PC-9 (cell line): ENCODE measurements around the gene MELK. TPM values are rescaled to one million over a fixed set of nuclear protein-coding genes. Genes with fewer than 3 reads are reported as not detected.

ENCODE experiments used
- BruUV-seq: library from RNA; stranded (reverse); fragments of 400-500 nt; replicated peaks from 2 replicates; lab custom pipeline; 2021; lab: Mats Ljungman, UMichigan
- CTCF ChIA-PET: fragments of 300-600 bp; sonication (Branson Sonifier 250); formaldehyde crosslinking; loops from one replicate; lab custom pipeline; 2022; ENCODE audit warnings: antibody characterized with exemption; lab: Charles Lee
- POLR2A ChIA-PET: fragments of 300-600 bp; sonication (Branson Sonifier 250); formaldehyde crosslinking; loops from one replicate; lab custom pipeline; 2022; ENCODE audit warnings: antibody characterized with exemption; ENCODE audit not compliant: unreplicated experiment; lab: Charles Lee
- DNase-seq, 2 experiments: peaks; one replicate each; pipeline versions ENCODE4 v3.0.0 to v3.0.0-alpha.2; 2015 to 2022; ENCODE audit warnings: mixed read lengths in 1 of 2
- H2AFZ ChIP-seq: fragments of 200-600 bp; sonication (generic); 2 replicates; pipeline ENCODE4 v1.8.1; 2017; ENCODE audit warnings: antibody characterized with exemption
- H3F3A ChIP-seq: fragments of 200-600 bp; sonication (generic); 2 replicates; pipeline ENCODE4 v1.8.1; 2017; ENCODE audit warnings: antibody characterized with exemption, mild to moderate bottlenecking, low read depth; ENCODE audit not compliant: insufficient read depth
- H3K27ac ChIP-seq: fragments of 200-600 bp; sonication (generic); 2 replicates; pipeline ENCODE4 v1.6.1; 2016; ENCODE audit warnings: mixed run types
- H3K27me3 ChIP-seq: fragments of 200-600 bp; sonication (generic); 2 replicates; pipeline ENCODE4 v1.6.1; 2016; ENCODE audit warnings: low read depth, mixed run types; ENCODE audit not compliant: insufficient read depth
- H3K36me3 ChIP-seq: fragments of 200-600 bp; sonication (generic); 2 replicates; pipeline ENCODE4 v1.6.1; 2016; ENCODE audit warnings: low read depth, mixed run types
- H3K4me1 ChIP-seq: fragments of 200-600 bp; sonication (generic); replicated peaks from 2 replicates; pipeline ENCODE4 v1.6.1; 2016; ENCODE audit warnings: mixed run types; ENCODE audit not compliant: insufficient read depth
- H3K4me2 ChIP-seq: fragments of 200-600 bp; sonication (generic); 2 replicates; pipeline ENCODE4 v1.6.1; 2017; ENCODE audit warnings: mixed run types
- H3K4me3 ChIP-seq: fragments of 200-600 bp; sonication (generic); 2 replicates; pipeline ENCODE4 v1.6.1; 2016; ENCODE audit warnings: mixed run types
- H3K79me2 ChIP-seq: fragments of 200-600 bp; sonication (generic); 2 replicates; pipeline ENCODE4 v1.6.1; 2017; ENCODE audit warnings: low read depth, mixed run types
- H3K9me2 ChIP-seq: fragments of 200-600 bp; sonication (generic); 2 replicates; pipeline ENCODE4 v1.8.1; 2017; ENCODE audit warnings: mild to moderate bottlenecking; ENCODE audit not compliant: insufficient read depth
- H3K9me3 ChIP-seq: fragments of 200-600 bp; sonication (generic); 2 replicates; pipeline ENCODE4 v1.8.1; 2016; ENCODE audit warnings: low read depth; ENCODE audit not compliant: insufficient read depth
- H4K20me1 ChIP-seq: fragments of 200-600 bp; sonication (generic); 2 replicates; pipeline ENCODE4 v1.8.1; 2017; ENCODE audit not compliant: insufficient read depth
- EZH2 ChIP-seq: fragments of 200-600 bp; sonication (generic); IDR thresholded peaks from 2 replicates; pipeline ENCODE4 v1.8.0; 2017; ENCODE audit warnings: antibody characterized with exemption, low read depth
- intact Hi-C: fragments of 100-400 bp; cut with micrococcal nuclease; formaldehyde crosslinking; loops from one replicate; pipeline ENCODE4 v1.10.0; 2022; ENCODE audit not compliant: unreplicated experiment
- total RNA-seq: library from RNA; stranded (reverse); gene quantifications from 2 replicates; pipeline ENCODE4 v1.2.3, GENCODE V29; 2021
- TF ChIP-seq, protein P1 (sequence below): fragments of 200-600 bp; sonication (generic); conservative IDR thresholded peaks from 2 replicates; pipeline ENCODE4 v1.6.1; 2017; ENCODE audit warnings: mixed run types, antibody characterized with exemption, mild to moderate bottlenecking, moderate library complexity

MELK gene
- total RNA-seq, 1 experiment from 2014 or later = 48.1 TPM

DNA sequence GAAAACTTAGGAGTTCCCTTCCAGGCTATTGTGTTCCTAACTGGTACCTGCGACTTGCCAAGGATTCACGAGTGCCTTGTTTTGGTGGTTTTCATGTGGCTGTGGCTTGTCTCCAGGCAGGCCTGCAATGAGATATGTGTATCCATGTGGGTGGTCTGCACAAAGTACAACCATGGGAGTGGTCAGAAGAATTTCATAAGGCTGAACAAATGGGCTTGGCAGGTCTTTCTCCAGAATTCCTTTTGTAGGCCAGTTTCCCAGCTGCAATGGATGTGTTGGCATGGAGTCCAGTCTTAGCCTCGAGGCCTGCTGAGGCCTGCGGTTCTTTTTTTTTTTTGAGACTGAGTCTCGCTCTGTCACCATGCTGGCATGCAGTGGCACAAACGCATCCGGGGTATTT, 28.8 kb upstream of the MELK start:
- H4K20me1 ChIP-seq = no peaks in the 10 kb centered on the region
- H3K9me2 ChIP-seq = no peaks in the 10 kb centered on the region
- H3K4me3 ChIP-seq = no peak overlapping the region
- BruUV-seq = no TSS peak
- H3K9me3 ChIP-seq = no peaks in the 10 kb centered on the region
- TF ChIP-seq EZH2 = no peak
- TF ChIP-seq, protein P1, sequence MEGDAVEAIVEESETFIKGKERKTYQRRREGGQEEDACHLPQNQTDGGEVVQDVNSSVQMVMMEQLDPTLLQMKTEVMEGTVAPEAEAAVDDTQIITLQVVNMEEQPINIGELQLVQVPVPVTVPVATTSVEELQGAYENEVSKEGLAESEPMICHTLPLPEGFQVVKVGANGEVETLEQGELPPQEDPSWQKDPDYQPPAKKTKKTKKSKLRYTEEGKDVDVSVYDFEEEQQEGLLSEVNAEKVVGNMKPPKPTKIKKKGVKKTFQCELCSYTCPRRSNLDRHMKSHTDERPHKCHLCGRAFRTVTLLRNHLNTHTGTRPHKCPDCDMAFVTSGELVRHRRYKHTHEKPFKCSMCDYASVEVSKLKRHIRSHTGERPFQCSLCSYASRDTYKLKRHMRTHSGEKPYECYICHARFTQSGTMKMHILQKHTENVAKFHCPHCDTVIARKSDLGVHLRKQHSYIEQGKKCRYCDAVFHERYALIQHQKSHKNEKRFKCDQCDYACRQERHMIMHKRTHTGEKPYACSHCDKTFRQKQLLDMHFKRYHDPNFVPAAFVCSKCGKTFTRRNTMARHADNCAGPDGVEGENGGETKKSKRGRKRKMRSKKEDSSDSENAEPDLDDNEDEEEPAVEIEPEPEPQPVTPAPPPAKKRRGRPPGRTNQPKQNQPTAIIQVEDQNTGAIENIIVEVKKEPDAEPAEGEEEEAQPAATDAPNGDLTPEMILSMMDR = no peak
- no peak for DNase-seq
- H3K36me3 ChIP-seq = no peaks in the 10 kb centered on the region
- H3K4me1 ChIP-seq = no peaks in the 10 kb centered on the region
- ChIA-PET POLR2A (no interaction called here), CTCF (no interaction called here)
- H3K79me2 ChIP-seq = no peaks in the 10 kb centered on the region
- H3K27me3 ChIP-seq = no peaks in the 10 kb centered on the region
- no peak overlapping the region for H3K27ac ChIP-seq
- no peaks in the 10 kb centered on the region for H3F3A ChIP-seq
- H3K4me2 ChIP-seq = no peak overlapping the region
- intact Hi-C loops = no loop called here
- H2AFZ ChIP-seq = no peak overlapping the region

DNA sequence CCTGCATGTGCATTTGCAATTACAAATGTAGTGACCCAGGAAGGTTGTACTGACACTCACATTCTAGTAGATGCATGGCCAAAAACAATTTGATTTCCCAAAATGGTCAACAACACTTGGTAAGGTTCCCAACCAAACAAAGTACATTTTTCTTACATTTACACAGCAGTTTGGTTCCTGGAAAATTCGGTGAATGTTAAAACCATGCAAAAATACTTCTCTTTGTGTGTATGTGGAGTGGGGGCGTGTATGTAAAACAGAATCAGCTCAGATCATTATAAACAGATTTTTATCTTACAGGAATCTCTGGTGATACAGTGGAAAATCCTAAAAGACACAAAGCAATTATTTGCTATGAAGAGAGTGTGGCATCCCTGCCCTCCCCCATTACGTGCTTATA, 25.1 kb upstream of the MELK start:
- no peak for TF ChIP-seq EZH2
- TF ChIP-seq, protein P1 = no peak
- H3F3A ChIP-seq = no peaks in the 10 kb centered on the region
- H3K9me2 ChIP-seq = no peaks in the 10 kb centered on the region
- intact Hi-C loops = no loop called here
- H4K20me1 ChIP-seq = no peaks in the 10 kb centered on the region
- H3K9me3 ChIP-seq = no peaks in the 10 kb centered on the region
- no peak overlapping the region for H3K27ac ChIP-seq
- no peak overlapping the region for H3K4me2 ChIP-seq
- H2AFZ ChIP-seq = no peak overlapping the region
- no peaks in the 10 kb centered on the region for H3K79me2 ChIP-seq
- BruUV-seq = no TSS peak
- ChIA-PET POLR2A (no interaction called here), CTCF (no interaction called here)
- no peaks in the 10 kb centered on the region for H3K36me3 ChIP-seq
- H3K27me3 ChIP-seq = no peaks in the 10 kb centered on the region
- no peak for DNase-seq
- no peak overlapping the region for H3K4me3 ChIP-seq
- no peaks in the 10 kb centered on the region for H3K4me1 ChIP-seq

DNA sequence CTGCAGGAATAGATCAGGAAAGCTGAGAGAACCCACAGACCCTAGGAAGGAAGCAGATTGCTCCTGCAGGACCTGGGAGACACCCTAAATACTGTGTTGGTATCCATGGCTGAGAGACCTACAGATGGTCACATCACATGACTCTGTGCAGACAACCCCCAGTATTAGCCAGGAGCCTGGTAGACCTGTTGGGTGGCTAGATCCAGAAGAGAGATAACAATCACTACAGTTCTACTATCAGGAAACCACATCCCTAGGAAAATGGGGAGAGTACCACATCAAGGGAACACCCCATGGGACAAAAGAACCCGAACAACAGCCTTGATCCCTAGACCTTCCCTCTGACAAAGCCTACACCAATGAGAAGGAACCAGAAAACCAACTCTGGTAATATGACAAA, 24.2 kb upstream of the MELK start:
- Histone ChIP-seq H3K79me2 (no peaks in the 10 kb centered on the region), H3K9me2 (no peaks in the 10 kb centered on the region), H3K9me3 (no peaks in the 10 kb centered on the region), H3K27ac (no peak overlapping the region), H3K4me1 (no peaks in the 10 kb centered on the region), H3K27me3 (no peaks in the 10 kb centered on the region), H3K4me2 (no peak overlapping the region), H3K36me3 (no peaks in the 10 kb centered on the region), H3K4me3 (no peak overlapping the region), H2AFZ (no peak overlapping the region), H4K20me1 (no peaks in the 10 kb centered on the region), H3F3A (no peaks in the 10 kb centered on the region)
- POLR2A ChIA-PET = interaction anchor here (0.7 kb wide), 1 partner anchor 88 kb away, joined by 4 read pairs; no protein-coding TSS in a partner anchor
- peak; percentile 16 to 39 for DNase-seq
- no peak for TF ChIP-seq EZH2
- TF ChIP-seq, protein P1 = no peak
- no TSS peak for BruUV-seq
- intact Hi-C loops = no loop called here
- CTCF ChIA-PET = no interaction called here
